DMS153 treated with DMSO at 0.1 percent for 48 hours (cell line): Measurements from ENCODE around the gene EDN3.

Source experiments
- DNase-seq: peaks from one replicate; lab custom pipeline; 2025; ENCODE audit not compliant: unreplicated experiment; lab: John Stamatoyannopoulos, UW

The EDN3 gene

GRCh38 chr20:59360934-59361333 lies 60.5 kb downstream of the EDN3 start:
- DNase-seq = no peak

GRCh38 chr20:59361411-59361810 lies 61.0 kb downstream of the EDN3 start:
- no peak for DNase-seq

GRCh38 chr20:59363101-59363500 lies 62.7 kb downstream of the EDN3 start:
- no peak for DNase-seq

GRCh38 chr20:59364611-59365010 lies 64.2 kb downstream of the EDN3 start:
- no peak for DNase-seq

- peak; percentile 4 for DNase-seq
These were observed 65.3 kb downstream of the EDN3 start for GRCh38 chr20:59365611-59366285.

- no peak for DNase-seq
These were observed 71.0 kb downstream of the EDN3 start for GRCh38 chr20:59371431-59371830.

GRCh38 chr20:59374261-59374660 lies 73.8 kb downstream of the EDN3 start:
- no peak for DNase-seq

GRCh38 chr20:59375541-59375940 lies 75.1 kb downstream of the EDN3 start:
- no peak for DNase-seq
